ENCODE data around the gene HOXD8.

Gene HOXD8

DNA sequence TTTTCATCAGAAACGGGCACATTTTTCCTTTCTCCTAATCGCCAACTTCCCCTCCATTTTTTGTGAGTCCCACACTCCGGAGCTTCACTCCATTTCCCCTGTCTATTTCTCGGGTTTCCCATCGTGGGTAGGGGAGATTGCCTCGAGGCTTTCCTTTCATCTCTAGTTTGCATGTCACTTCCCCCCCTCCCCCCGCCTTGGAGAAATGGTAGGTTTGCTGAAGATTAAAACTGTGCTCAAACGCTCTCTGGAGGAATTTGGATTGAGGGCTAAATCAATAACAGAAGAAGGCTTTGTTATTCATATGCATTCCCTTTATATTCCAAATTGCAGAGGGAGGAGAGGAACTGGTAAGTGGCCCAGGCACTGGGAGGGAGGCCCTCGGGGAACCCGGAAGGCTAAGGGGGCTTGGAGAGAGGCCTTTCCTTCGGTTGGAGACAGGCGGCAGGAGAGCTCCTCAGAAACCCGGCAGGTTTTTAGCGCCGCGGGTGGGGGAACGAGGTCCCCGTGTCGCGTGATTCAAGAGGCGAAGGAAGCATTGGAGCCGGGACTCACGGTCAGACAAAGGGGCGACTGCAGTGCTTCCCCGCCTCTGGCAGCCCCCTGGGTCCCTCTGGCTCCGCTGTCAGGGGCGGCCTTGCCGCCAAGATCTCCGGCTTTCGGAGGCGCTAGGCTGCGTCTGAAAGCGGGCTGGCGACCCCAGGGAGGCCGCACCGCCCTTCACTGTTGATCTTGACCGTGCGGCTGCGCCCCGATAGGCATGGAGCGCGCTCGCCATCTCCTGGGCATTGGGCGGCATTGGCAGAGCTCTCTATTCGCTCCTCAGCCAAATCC lies 32.3 kb upstream of the HOXD8 start (continued):
- TF ChIP-seq SETDB1 (IDR thresholded peaks at IDR 0.05; ENCODE audit: insufficient read length, low read length): no peak
- TF ChIP-seq ZNF501 (tag by site-specific recombination; IDR thresholded peaks at IDR 0.05): 0 out of 2 replicates have a peak, but pooled peaks have one; percentile 42
- TF ChIP-seq ZNF214 (tag by site-specific recombination; IDR thresholded peaks at IDR 0.05; ENCODE audit: borderline replicate concordance): no peak
- TF ChIP-seq ZNF658 (tag by site-specific recombination; IDR thresholded peaks at IDR 0.05): no peak
- peak; percentile 81 for TF ChIP-seq SCRT2 (tag by site-specific recombination; IDR thresholded peaks at IDR 0.05)
- TF ChIP-seq ZNF747 (tag by site-specific recombination; IDR thresholded peaks at IDR 0.05): no peak
- TF ChIP-seq ZBTB17 (tag by site-specific recombination; IDR thresholded peaks at IDR 0.05): peak; percentile 85; the same call in 1 of the 2 replicates
- TF ChIP-seq, protein P1, sequence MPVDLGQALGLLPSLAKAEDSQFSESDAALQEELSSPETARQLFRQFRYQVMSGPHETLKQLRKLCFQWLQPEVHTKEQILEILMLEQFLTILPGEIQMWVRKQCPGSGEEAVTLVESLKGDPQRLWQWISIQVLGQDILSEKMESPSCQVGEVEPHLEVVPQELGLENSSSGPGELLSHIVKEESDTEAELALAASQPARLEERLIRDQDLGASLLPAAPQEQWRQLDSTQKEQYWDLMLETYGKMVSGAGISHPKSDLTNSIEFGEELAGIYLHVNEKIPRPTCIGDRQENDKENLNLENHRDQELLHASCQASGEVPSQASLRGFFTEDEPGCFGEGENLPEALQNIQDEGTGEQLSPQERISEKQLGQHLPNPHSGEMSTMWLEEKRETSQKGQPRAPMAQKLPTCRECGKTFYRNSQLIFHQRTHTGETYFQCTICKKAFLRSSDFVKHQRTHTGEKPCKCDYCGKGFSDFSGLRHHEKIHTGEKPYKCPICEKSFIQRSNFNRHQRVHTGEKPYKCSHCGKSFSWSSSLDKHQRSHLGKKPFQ (tag by site-specific recombination; IDR thresholded peaks at IDR 0.05): no peak
- no peak for TF ChIP-seq EGR2 (tag by site-specific recombination; IDR thresholded peaks at IDR 0.05; ENCODE audit: low read depth)
- TF ChIP-seq ZNF223 (tag by site-specific recombination; IDR thresholded peaks at IDR 0.05): no peak
- TF ChIP-seq ZNF112 (tag by site-specific recombination; IDR thresholded peaks at IDR 0.05): no peak
- TF ChIP-seq PRDM1 (tag by site-specific recombination; IDR thresholded peaks at IDR 0.05): peak; percentile 25; the same call in 1 of the 2 replicates
- TF ChIP-seq IKZF3 (tag by site-specific recombination; IDR thresholded peaks at IDR 0.05): 0 out of 2 replicates have a peak, but pooled peaks have one; percentile 36
- no peak for TF ChIP-seq OVOL3 (tag by site-specific recombination; IDR thresholded peaks at IDR 0.05)
- TF ChIP-seq ZEB2 (tag by site-specific recombination; IDR thresholded peaks at IDR 0.05): 0 out of 2 replicates have a peak, but pooled peaks have one; percentile 31
- 0 out of 2 replicates have a peak, but pooled peaks have one; percentile 41 for TF ChIP-seq BCL11B (tag by site-specific recombination; IDR thresholded peaks at IDR 0.05; ENCODE audit: low read depth)
- TF ChIP-seq, protein P2, sequence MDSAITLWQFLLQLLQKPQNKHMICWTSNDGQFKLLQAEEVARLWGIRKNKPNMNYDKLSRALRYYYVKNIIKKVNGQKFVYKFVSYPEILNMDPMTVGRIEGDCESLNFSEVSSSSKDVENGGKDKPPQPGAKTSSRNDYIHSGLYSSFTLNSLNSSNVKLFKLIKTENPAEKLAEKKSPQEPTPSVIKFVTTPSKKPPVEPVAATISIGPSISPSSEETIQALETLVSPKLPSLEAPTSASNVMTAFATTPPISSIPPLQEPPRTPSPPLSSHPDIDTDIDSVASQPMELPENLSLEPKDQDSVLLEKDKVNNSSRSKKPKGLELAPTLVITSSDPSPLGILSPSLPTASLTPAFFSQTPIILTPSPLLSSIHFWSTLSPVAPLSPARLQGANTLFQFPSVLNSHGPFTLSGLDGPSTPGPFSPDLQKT (IDR thresholded peaks at IDR 0.05; ENCODE audit: borderline replicate concordance, low read depth, low read length): no peak
- TF ChIP-seq ZNF335 (tag by site-specific recombination; conservative IDR thresholded peaks at IDR 0.05): peak; percentile 93
- TF ChIP-seq KLF16 (tag by site-specific recombination; IDR thresholded peaks at IDR 0.05): 0 out of 2 replicates have a peak, but pooled peaks have one; percentile 15
- TF ChIP-seq ZNF654 (tag by site-specific recombination; IDR thresholded peaks at IDR 0.05; ENCODE audit: low read depth): peak; percentile 86
- TF ChIP-seq, protein P3, sequence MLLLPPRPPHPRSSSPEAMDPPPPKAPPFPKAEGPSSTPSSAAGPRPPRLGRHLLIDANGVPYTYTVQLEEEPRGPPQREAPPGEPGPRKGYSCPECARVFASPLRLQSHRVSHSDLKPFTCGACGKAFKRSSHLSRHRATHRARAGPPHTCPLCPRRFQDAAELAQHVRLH (tag by site-specific recombination; IDR thresholded peaks at IDR 0.05): no peak
- TF ChIP-seq ZNF248 (tag by site-specific recombination; IDR thresholded peaks at IDR 0.05): no peak
- TF ChIP-seq, protein P4, sequence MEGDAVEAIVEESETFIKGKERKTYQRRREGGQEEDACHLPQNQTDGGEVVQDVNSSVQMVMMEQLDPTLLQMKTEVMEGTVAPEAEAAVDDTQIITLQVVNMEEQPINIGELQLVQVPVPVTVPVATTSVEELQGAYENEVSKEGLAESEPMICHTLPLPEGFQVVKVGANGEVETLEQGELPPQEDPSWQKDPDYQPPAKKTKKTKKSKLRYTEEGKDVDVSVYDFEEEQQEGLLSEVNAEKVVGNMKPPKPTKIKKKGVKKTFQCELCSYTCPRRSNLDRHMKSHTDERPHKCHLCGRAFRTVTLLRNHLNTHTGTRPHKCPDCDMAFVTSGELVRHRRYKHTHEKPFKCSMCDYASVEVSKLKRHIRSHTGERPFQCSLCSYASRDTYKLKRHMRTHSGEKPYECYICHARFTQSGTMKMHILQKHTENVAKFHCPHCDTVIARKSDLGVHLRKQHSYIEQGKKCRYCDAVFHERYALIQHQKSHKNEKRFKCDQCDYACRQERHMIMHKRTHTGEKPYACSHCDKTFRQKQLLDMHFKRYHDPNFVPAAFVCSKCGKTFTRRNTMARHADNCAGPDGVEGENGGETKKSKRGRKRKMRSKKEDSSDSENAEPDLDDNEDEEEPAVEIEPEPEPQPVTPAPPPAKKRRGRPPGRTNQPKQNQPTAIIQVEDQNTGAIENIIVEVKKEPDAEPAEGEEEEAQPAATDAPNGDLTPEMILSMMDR (tag by site-specific recombination; IDR thresholded peaks at IDR 0.05): peak; percentile 97
